ENCODE data around the gene PCNT. TPM values are rescaled to one million over a fixed set of nuclear protein-coding genes. Genes with fewer than 3 reads are reported as not detected.

PCNT gene
- total and polyA plus RNA-seq, 2 of the 8 experiments (the other 6 are each of a cell fraction or from before 2014, with no cell fraction given), result 9.9 to 45.1 TPM

DNA sequence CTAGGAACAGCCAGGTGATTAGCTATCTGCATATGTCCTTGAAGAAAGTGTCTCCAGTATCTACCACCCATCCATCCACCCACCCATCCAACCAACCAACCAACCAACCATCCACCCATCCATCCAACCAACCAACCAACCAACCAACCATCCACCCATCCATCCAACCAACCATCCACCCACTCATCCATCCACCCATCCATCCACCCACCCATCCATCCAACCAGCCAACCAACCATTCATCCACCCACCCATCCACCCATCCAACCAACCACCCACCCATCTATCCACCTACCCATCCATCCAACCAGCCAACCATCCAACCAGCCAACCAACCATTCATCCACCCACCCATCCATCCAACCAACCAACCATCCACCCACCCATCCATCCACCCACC lies 12.4 kb upstream of the PCNT start:
- ChIA-PET POLR2A (ENCODE audit: partially characterized antibody) (interaction anchor here (1.3 to 3.3 kb wide), 4 partner anchors 9 to 16 kb away, joined by 3 to 14 read pairs (median 7); no protein-coding TSS in a partner anchor), CTCF (ENCODE audit: partially characterized antibody) (interaction anchor here (1.5 kb wide), 1 partner anchor 25 kb away, joined by 4 read pairs; no protein-coding TSS in a partner anchor)
- Histone ChIP-seq H3K4me1 (replicated peaks in 1 of 4; ENCODE audit: control insufficient read depth in 3 of 4, insufficient read depth in 4 of 4, low read length in 3 of 4) (no peaks in the 10 kb centered on the region), H3K9me3 (ENCODE audit: insufficient read depth in 2 of 2, low read depth in 1 of 2, low read length in 1 of 2) (no peaks in the 10 kb centered on the region), H3K79me1 (ENCODE audit: low read depth, low read length) (no peaks in the 10 kb centered on the region), H3K23me2 (ENCODE audit: low read depth, low read length) (peaks cover 6% of the 10 kb centered on the region; the same call in 1 of the 2 replicates), H2BK12ac (ENCODE audit: low read depth, low read length) (no peak overlapping the region), H4K91ac (replicated peaks; ENCODE audit: insufficient read length, low read length) (no peak overlapping the region), H3K27me3 (replicated peaks in 1 of 4; ENCODE audit: control insufficient read depth in 3 of 4, extremely low read depth in 1 of 4, insufficient read depth in 3 of 4, low read length in 3 of 4) (no peaks in the 10 kb centered on the region), H3K14ac (ENCODE audit: insufficient read length) (no peak overlapping the region), H2BK20ac (ENCODE audit: low read length) (no peak overlapping the region), H3K4ac (replicated peaks; ENCODE audit: insufficient read length, low read depth, low read length) (no peak overlapping the region), H3K23ac (ENCODE audit: insufficient read length) (no peak overlapping the region), H2BK15ac (ENCODE audit: low read length) (no peak overlapping the region), H4K8ac (ENCODE audit: extremely low read depth, insufficient read depth, low read length) (no peak overlapping the region), H2BK5ac (ENCODE audit: low read depth, low read length) (no peak overlapping the region), H4K20me1 (replicated peaks in 1 of 2; ENCODE audit: control insufficient read depth in 1 of 2, insufficient read depth in 2 of 2, low read length in 2 of 2) (peaks cover 0 to 12% of the 10 kb centered on the region in 2 experiments), H3K18ac (ENCODE audit: extremely low read depth, low read length) (no peak overlapping the region), H3K4me2 (ENCODE audit: insufficient read depth in 1 of 2, low read depth in 2 of 2, low read length in 2 of 2) (no peak overlapping the region), H3K9ac (replicated peaks in 1 of 4; ENCODE audit: extremely low read depth in 1 of 4, low read depth in 3 of 4, low read length in 3 of 4) (no peak overlapping the region), H3K4me3 (ENCODE audit: extremely low read depth in 1 of 4, insufficient read depth in 2 of 4, low read depth in 3 of 4, low read length in 4 of 4) (no peak overlapping the region), H2BK120ac (replicated peaks; ENCODE audit: low read depth, low read length) (no peak overlapping the region), H3K79me2 (ENCODE audit: control insufficient read depth in 1 of 2, insufficient read depth in 2 of 2, low read length in 2 of 2) (no peaks in the 10 kb centered on the region), H2AFZ (ENCODE audit: low read length) (no peak overlapping the region), H3K56ac (replicated peaks; ENCODE audit: insufficient read length, low read depth, low read length) (peak overlapping the region; percentile 70), H3K27ac (ENCODE audit: low read depth, low read length) (no peak overlapping the region), H3K36me3 (ENCODE audit: control insufficient read depth in 2 of 4, insufficient read depth in 4 of 4, low read length in 3 of 4) (peaks cover 0 to 33% (median 16%) of the 10 kb centered on the region in 4 experiments; a peak in 5 of 8 replicates), H2AK5ac (ENCODE audit: low read depth, low read length) (no peak overlapping the region), H4K5ac (ENCODE audit: insufficient read length, low read depth, low read length) (no peak overlapping the region)
- FAIRE-seq (no peak), DNase-seq (ENCODE audit: low read depth in 1 of 2, low spot score in 2 of 2) (no peak)
- TF ChIP-seq, protein P1, sequence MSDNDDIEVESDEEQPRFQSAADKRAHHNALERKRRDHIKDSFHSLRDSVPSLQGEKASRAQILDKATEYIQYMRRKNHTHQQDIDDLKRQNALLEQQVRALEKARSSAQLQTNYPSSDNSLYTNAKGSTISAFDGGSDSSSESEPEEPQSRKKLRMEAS (IDR thresholded peaks at IDR 0.05), result no peak
- TF ChIP-seq TAF7 (optimal IDR thresholded peaks at IDR 0.05; ENCODE audit: borderline replicate concordance, low read depth, low read length) (no peak), POLR2AphosphoS5 (IDR thresholded peaks at IDR 0.05; ENCODE audit: low read depth, low read length) (no peak), POU5F1 (IDR thresholded peaks at IDR 0.05; ENCODE audit: low read depth, low read length) (no peak), GABPA (IDR thresholded peaks at IDR 0.05; ENCODE audit: borderline replicate concordance, insufficient read depth, low read length) (no peak), BACH1 (IDR thresholded peaks at IDR 0.05; ENCODE audit: low read length) (no peak), TCF12 (IDR thresholded peaks at IDR 0.05; ENCODE audit: low read depth, low read length) (no peak), POLR2A (IDR thresholded peaks at IDR 0.05; ENCODE audit: control extremely low read depth in 1 of 2, low read depth in 2 of 2, low read length in 2 of 2) (no peak), HDAC6 (IDR thresholded peaks at IDR 0.05; ENCODE audit: low read depth, low read length) (no peak), CHD1 (IDR thresholded peaks at IDR 0.05; ENCODE audit: low read depth, low read length) (no peak), MAFK (IDR thresholded peaks at IDR 0.05; ENCODE audit: low read depth, low read length) (no peak), JUND (IDR thresholded peaks at IDR 0.05; ENCODE audit: low read length) (no peak)
